Endothelial cell of umbilical vein (primary cell): ENCODE data around the gene SAYSD1. TPM values are rescaled to one million over a fixed set of nuclear protein-coding genes. Genes with fewer than 3 reads are reported as not detected.
A peak's percentile ranks its signal among the peaks of the same experiment; 100 is the strongest.
"Not testable (repeated sequence)": the region's sequence is repeated elsewhere in the genome, so short reads cannot be mapped to it uniquely, and the experiment has no call there.

Source experiments
- BruUV-seq: library from RNA; stranded (reverse); fragments of 400-500 nt; replicated peaks from 2 replicates; lab custom pipeline; 2021; lab: Mats Ljungman, UMichigan
- CTCF ChIA-PET: fragments of 300-600, 350-600 bp; sonication (Branson Sonifier 250); formaldehyde crosslinking; loops from one replicate; lab custom pipeline; 2021; ENCODE audit warnings: antibody characterized with exemption, inconsistent platforms; lab: Charles Lee
- POLR2A ChIA-PET: fragments of 300-600, 350-600 bp; sonication (Branson Sonifier 250); formaldehyde crosslinking; loops from one replicate; lab custom pipeline; 2021; ENCODE audit warnings: antibody characterized with exemption, inconsistent platforms; lab: Charles Lee
- DNase-seq: peaks from one replicate; pipeline ENCODE4 v3.0.0-alpha.2; 2011; ENCODE audit warnings: low read depth, low spot score
- FAIRE-seq: peaks from 2 replicates; lab custom pipeline; 2011; peaks lifted over from hg19 to GRCh38; lab: Jason Lieb, UNC
- H2AFZ ChIP-seq: 2 replicates; pipeline ENCODE4 v1.6.0; 2012; ENCODE audit warnings: low read depth, low read length, control low read depth, inconsistent platforms
- H3K27ac ChIP-seq: 2 replicates; pipeline ENCODE4 v1.5.1; 2011; ENCODE audit warnings: low read depth, mild to moderate bottlenecking, control low read depth, low read length, moderate library complexity; ENCODE audit not compliant: insufficient read depth
- H3K27me3 ChIP-seq, 2 experiments: 2 replicates each; pipeline versions ENCODE4 v1.6.0 to v1.6.1; 2011; ENCODE audit warnings: low read length in 2 of 2, mixed read lengths in 1 of 2; ENCODE audit not compliant: control insufficient read depth in 2 of 2, insufficient read depth in 2 of 2
- H3K36me3 ChIP-seq, 2 experiments: 2 replicates in 1 of 2; 3 replicates in 1 of 2; pipeline ENCODE4 v1.5.1; 2011; ENCODE audit warnings: low read length in 2 of 2, mild to moderate bottlenecking in 1 of 2, moderate library complexity in 1 of 2; ENCODE audit not compliant: control insufficient read depth in 2 of 2, insufficient read depth in 2 of 2; ENCODE audit errors: extremely low read depth in 1 of 2
- H3K4me1 ChIP-seq: 3 replicates; pipeline ENCODE4 v1.5.1; 2011; ENCODE audit warnings: mild to moderate bottlenecking, low read length; ENCODE audit not compliant: control insufficient read depth, insufficient read depth; ENCODE audit errors: extremely low read depth
- H3K4me2 ChIP-seq: 2 replicates; pipeline ENCODE4 v1.6.1; 2011; ENCODE audit warnings: low read length, control low read depth, mixed read lengths; ENCODE audit not compliant: insufficient read depth
- H3K4me3 ChIP-seq, 3 experiments: fragments of 200-600 bp in 1 of 3; sonication (generic), shearing (Covaris generic) in 1 of 3; replicated peaks in 1 of 3; 2 replicates each; pipeline ENCODE4 v1.5.1; 2011 to 2016; ENCODE audit warnings: control low read depth in 3 of 3, low read length in 3 of 3, mild to moderate bottlenecking in 2 of 3, inconsistent platforms in 1 of 3, low read depth in 1 of 3, moderate library complexity in 1 of 3; ENCODE audit not compliant: insufficient read depth in 1 of 3
- H3K79me2 ChIP-seq: 2 replicates; pipeline ENCODE4 v1.6.0; 2012; ENCODE audit warnings: low read length, inconsistent platforms; ENCODE audit not compliant: control insufficient read depth, insufficient read depth
- H3K9ac ChIP-seq: replicated peaks from 2 replicates; pipeline ENCODE3; 2011; ENCODE audit warnings: low read length, control low read depth; ENCODE audit not compliant: insufficient read depth; ENCODE audit errors: extremely low read depth
- H3K9me1 ChIP-seq: replicated peaks from 3 replicates; pipeline ENCODE4 v1.6.0; 2011; ENCODE audit warnings: mild to moderate bottlenecking, low read length; ENCODE audit not compliant: control insufficient read depth, insufficient read depth; ENCODE audit errors: extremely low read depth
- H3K9me3 ChIP-seq: replicated peaks from 2 replicates; pipeline ENCODE4 v1.5.1; 2012; ENCODE audit warnings: low read length, inconsistent platforms; ENCODE audit not compliant: control insufficient read depth, insufficient read depth
- H4K20me1 ChIP-seq: replicated peaks from 2 replicates; pipeline ENCODE3; 2011; ENCODE audit warnings: mild to moderate bottlenecking, low read length; ENCODE audit not compliant: control insufficient read depth, insufficient read depth; ENCODE audit errors: extremely low read depth
- EZH2 ChIP-seq: IDR thresholded peaks from 2 replicates; pipeline ENCODE4 v1.6.1; 2012; ENCODE audit warnings: borderline replicate concordance, low read depth, mild to moderate bottlenecking, moderate library complexity, low read length, inconsistent platforms; ENCODE audit not compliant: severe bottlenecking
- FOS ChIP-seq: IDR thresholded peaks from 2 replicates; pipeline ENCODE4 v1.6.1; 2011; ENCODE audit warnings: mild to moderate bottlenecking, low read length, moderate library complexity, borderline replicate concordance; ENCODE audit not compliant: insufficient read depth
- GATA2 ChIP-seq: IDR thresholded peaks from 2 replicates; pipeline ENCODE4 v1.7.0; 2011; ENCODE audit warnings: low read depth, mild to moderate bottlenecking, moderate library complexity, mixed read lengths, low read length; ENCODE audit not compliant: insufficient read length, insufficient read depth
- JUN ChIP-seq: IDR thresholded peaks from 2 replicates; pipeline ENCODE4 v1.6.1; 2011; ENCODE audit warnings: borderline replicate concordance, low read depth; ENCODE audit not compliant: insufficient read length, insufficient read depth
- MYC ChIP-seq: IDR thresholded peaks from one replicate; pipeline ENCODE4 v1.6.1; 2011; ENCODE audit warnings: mild to moderate bottlenecking, low read depth, low read length
- POLR2A ChIP-seq: IDR thresholded peaks from 2 replicates; pipeline ENCODE4 v1.6.1; 2012; ENCODE audit warnings: low read depth, mild to moderate bottlenecking, control low read depth, low read length
- POLR2AphosphoS5 ChIP-seq: IDR thresholded peaks from 2 replicates; pipeline ENCODE4 v1.6.1; 2012; ENCODE audit warnings: low read depth, mild to moderate bottlenecking, control low read depth, low read length, moderate library complexity; ENCODE audit not compliant: insufficient read depth
- dilution Hi-C: fragments of 300-500 bp; cut with MboI; formaldehyde crosslinking; loops from one replicate; pipeline ENCODE4 v1.15.0; 2019; ENCODE audit warnings: low sequenced_read_pairs; ENCODE audit not compliant: extremely low pct_ligation_motif_present
- intact Hi-C: fragments of 100-400 bp; cut with micrococcal nuclease; formaldehyde crosslinking; loops from one replicate; pipeline ENCODE4 v1.10.0; 2022
- polyA plus RNA-seq, 4 experiments: library from polyadenylated mRNA; depleted of rRNA in 3 of 4; stranded (reverse) in 3 of 4; unstranded in 1 of 4; fragments of >200 nt; gene quantifications; 2 replicates each; pipeline versions ENCODE4 v1.2.1 to v1.2.3, GENCODE V29; 2011 to 2012; ENCODE audit warnings: missing spikeins in 1 of 4
- total RNA-seq: library from RNA; stranded (reverse); gene quantifications from 2 replicates; pipeline ENCODE4 v1.2.3, GENCODE V29; 2021
- TF ChIP-seq, protein P1 (sequence below), 2 donors: IDR thresholded peaks; 1 replicate in 1 of 2; 2 replicates in 1 of 2; pipeline ENCODE4 v1.5.1; 2011; ENCODE audit warnings: low read length in 2 of 2, mild to moderate bottlenecking in 2 of 2, moderate library complexity in 2 of 2, control low read depth in 1 of 2, inconsistent platforms in 1 of 2, low read depth in 1 of 2; ENCODE audit not compliant: insufficient read depth in 1 of 2; ENCODE audit errors: extremely low read depth in 1 of 2
- TF ChIP-seq, protein P2 (sequence below): IDR thresholded peaks from 2 replicates; pipeline ENCODE4 v1.6.1; 2011; ENCODE audit not compliant: insufficient read depth, insufficient read length

Gene SAYSD1
- total and polyA plus RNA-seq, 2 donors (not counting 3 experiments of a cell fraction or from before 2014, with no cell fraction given) = 9.0 to 9.7 TPM

GRCh38 chr6:39137245-39137644, 22.3 kb upstream of the SAYSD1 start:
- Histone ChIP-seq H2AFZ (no peak overlapping the region), H3K27me3 (no peaks in the 10 kb centered on the region), H3K79me2 (no peaks in the 10 kb centered on the region), H4K20me1 (no peaks in the 10 kb centered on the region), H3K36me3 (no peaks in the 10 kb centered on the region), H3K4me2 (no peak overlapping the region), H3K4me1 (no peaks in the 10 kb centered on the region), H3K9ac (no peak overlapping the region), H3K9me3 (no peaks in the 10 kb centered on the region), H3K4me3 (no peak overlapping the region), H3K9me1 (no peaks in the 10 kb centered on the region), H3K27ac (no peak overlapping the region)
- DNase-seq (peak; percentile 29), FAIRE-seq (peak; percentile 66)
- TF ChIP-seq GATA2 (no peak), POLR2AphosphoS5 (no peak), JUN (no peak), EZH2 (no peak), MYC (no peak), POLR2A (no peak), FOS (no peak)
- TF ChIP-seq, protein P1, sequence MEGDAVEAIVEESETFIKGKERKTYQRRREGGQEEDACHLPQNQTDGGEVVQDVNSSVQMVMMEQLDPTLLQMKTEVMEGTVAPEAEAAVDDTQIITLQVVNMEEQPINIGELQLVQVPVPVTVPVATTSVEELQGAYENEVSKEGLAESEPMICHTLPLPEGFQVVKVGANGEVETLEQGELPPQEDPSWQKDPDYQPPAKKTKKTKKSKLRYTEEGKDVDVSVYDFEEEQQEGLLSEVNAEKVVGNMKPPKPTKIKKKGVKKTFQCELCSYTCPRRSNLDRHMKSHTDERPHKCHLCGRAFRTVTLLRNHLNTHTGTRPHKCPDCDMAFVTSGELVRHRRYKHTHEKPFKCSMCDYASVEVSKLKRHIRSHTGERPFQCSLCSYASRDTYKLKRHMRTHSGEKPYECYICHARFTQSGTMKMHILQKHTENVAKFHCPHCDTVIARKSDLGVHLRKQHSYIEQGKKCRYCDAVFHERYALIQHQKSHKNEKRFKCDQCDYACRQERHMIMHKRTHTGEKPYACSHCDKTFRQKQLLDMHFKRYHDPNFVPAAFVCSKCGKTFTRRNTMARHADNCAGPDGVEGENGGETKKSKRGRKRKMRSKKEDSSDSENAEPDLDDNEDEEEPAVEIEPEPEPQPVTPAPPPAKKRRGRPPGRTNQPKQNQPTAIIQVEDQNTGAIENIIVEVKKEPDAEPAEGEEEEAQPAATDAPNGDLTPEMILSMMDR (IDR thresholded peaks at IDR 0.05; ENCODE audit: extremely low read depth in 1 of 2, insufficient read depth in 1 of 2, low read depth in 1 of 2, low read length in 2 of 2) = no peak
- TF ChIP-seq, protein P2, sequence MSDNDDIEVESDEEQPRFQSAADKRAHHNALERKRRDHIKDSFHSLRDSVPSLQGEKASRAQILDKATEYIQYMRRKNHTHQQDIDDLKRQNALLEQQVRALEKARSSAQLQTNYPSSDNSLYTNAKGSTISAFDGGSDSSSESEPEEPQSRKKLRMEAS = no peak
- dilution Hi-C loops = no loop called here
- intact Hi-C loops = no loop called here
- ChIA-PET CTCF (interaction anchor here (0.9 to 1.5 kb wide), 5 partner anchors 9 to 49 kb away, joined by 3 to 5 read pairs (median 3); partner anchors contain the start of gene SAYSD1), POLR2A (no interaction called here)
- no TSS peak for BruUV-seq

- DNase-seq, H3K36me3 ChIP-seq, H3K9me1 ChIP-seq, H3K4me2 ChIP-seq, POLR2A ChIA-PET, FAIRE-seq, intact Hi-C loops, BruUV-seq, H3K27me3 ChIP-seq, H3K4me1 ChIP-seq, H3K9me3 ChIP-seq, H3K4me3 ChIP-seq, H3K79me2 ChIP-seq, H3K27ac ChIP-seq, H3K9ac ChIP-seq, H4K20me1 ChIP-seq, H2AFZ ChIP-seq, dilution Hi-C loops: not testable (repeated sequence)
- CTCF ChIA-PET = interaction anchor here (1.5 kb wide), 1 partner anchor 21 kb away, joined by 3 read pairs; the partner anchor contains the start of gene SAYSD1
Measured at GRCh38 chr6:39136207-39136606, 21.2 kb upstream of the SAYSD1 start.

DNA sequence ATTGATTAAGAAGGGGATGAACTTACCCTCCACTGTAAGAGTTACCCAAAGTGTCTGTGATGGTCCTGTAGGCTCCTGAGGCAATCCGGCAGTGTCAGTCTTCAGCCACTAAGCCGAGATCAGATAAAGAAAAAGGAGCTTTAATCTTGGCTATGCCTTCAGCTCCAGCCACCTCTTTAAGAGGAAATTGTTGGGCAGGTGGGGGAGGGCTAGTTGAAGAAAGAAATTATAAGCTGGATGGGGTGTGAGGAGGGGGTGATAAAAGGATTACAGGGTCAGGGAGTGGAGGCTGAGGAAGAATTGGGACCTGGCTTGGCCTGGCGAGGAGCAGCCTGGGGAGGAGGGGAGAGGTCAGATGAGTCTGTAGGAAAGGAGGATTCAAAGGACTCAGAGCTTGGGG, 19.8 kb upstream of the SAYSD1 start:
- CTCF ChIA-PET, H3K9ac ChIP-seq, dilution Hi-C loops, FAIRE-seq, intact Hi-C loops, H3K4me1 ChIP-seq, H3K27me3 ChIP-seq, BruUV-seq, H4K20me1 ChIP-seq, H3K9me3 ChIP-seq, H3K4me3 ChIP-seq, H3K4me2 ChIP-seq, POLR2A ChIA-PET, H3K79me2 ChIP-seq, DNase-seq, H3K27ac ChIP-seq, H3K9me1 ChIP-seq, H2AFZ ChIP-seq, H3K36me3 ChIP-seq: not testable (repeated sequence)
